K562 (cell line): Measurements from ENCODE around the gene STK11. TPM values are rescaled to one million over a fixed set of nuclear protein-coding genes. Genes with fewer than 3 reads are reported as not detected.

Experiments used
- ARNT ChIP-seq, 2 experiments: fragments of 450-650 bp; IDR thresholded peaks; 2 replicates each; pipeline ENCODE4 v1.6.1; 2016; ENCODE audit warnings: mild to moderate bottlenecking in 1 of 2
- CCNT2 ChIP-seq: IDR thresholded peaks from 2 replicates; pipeline ENCODE4 v1.6.1; 2011; ENCODE audit warnings: borderline replicate concordance, low read depth, mild to moderate bottlenecking, moderate library complexity, mixed read lengths, low read length; ENCODE audit not compliant: insufficient read length; ENCODE audit errors: extremely low read depth
- DIDO1 ChIP-seq: fragments of 450-650 bp; IDR thresholded peaks from 2 replicates; pipeline ENCODE4 v1.6.1; 2016; ENCODE audit warnings: low read depth, missing biosample characterization, missing genetic modification characterization
- GABPB1 ChIP-seq: sonication (generic); formaldehyde crosslinking; IDR thresholded peaks from 2 replicates; pipeline ENCODE4 v1.8.0; 2022; ENCODE audit warnings: mild to moderate bottlenecking, missing genetic modification reagents
- HDAC8 ChIP-seq: fragments of 450-650 bp; IDR thresholded peaks from 2 replicates; pipeline ENCODE4 v1.6.1; 2016; ENCODE audit warnings: mild to moderate bottlenecking, missing genetic modification characterization, moderate library complexity, missing compliant biosample characterization
- HMG20A ChIP-seq: fragments of 450-650 bp; formaldehyde crosslinking; conservative IDR thresholded peaks from 2 replicates; pipeline ENCODE4 v1.4.0; 2020; ENCODE audit warnings: mild to moderate bottlenecking, mixed read lengths
- KAT7 ChIP-seq: sonication (generic); formaldehyde crosslinking; IDR thresholded peaks from 2 replicates; pipeline ENCODE4 v1.8.0; 2022; ENCODE audit warnings: missing genetic modification reagents, mild to moderate bottlenecking, borderline replicate concordance
- KDM2B ChIP-seq: fragments of 250-450 bp; sonication (Bioruptor Pico); IDR thresholded peaks from 2 replicates; pipeline ENCODE4 v1.8.0; 2021; ENCODE audit warnings: mild to moderate bottlenecking, moderate library complexity
- MAFF ChIP-seq: IDR thresholded peaks from 2 replicates; pipeline ENCODE4 v1.6.1; 2012; ENCODE audit warnings: low read length, improper control_type of control experiment
- NBN ChIP-seq: fragments of 450-650 bp; IDR thresholded peaks from 2 replicates; pipeline ENCODE4 v1.6.1; 2016; ENCODE audit warnings: low read depth, mild to moderate bottlenecking
- ZNF184 ChIP-seq: sonication (generic); formaldehyde crosslinking; IDR thresholded peaks from 2 replicates; pipeline ENCODE4 v1.5.0; 2020; ENCODE audit warnings: missing genetic modification reagents
- ZNF347 ChIP-seq: fragments of 450-650 bp; formaldehyde crosslinking; IDR thresholded peaks from 2 replicates; pipeline ENCODE4 v1.4.0; 2020; ENCODE audit warnings: low read depth, mild to moderate bottlenecking, moderate library complexity
- ZNF57 ChIP-seq: fragments of 450-650 bp; formaldehyde crosslinking; IDR thresholded peaks from 2 replicates; pipeline ENCODE4 v1.4.0; 2020; ENCODE audit warnings: mild to moderate bottlenecking, moderate library complexity
- ZNF707 ChIP-seq: fragments of 250-450 bp; sonication (Bioruptor Pico); conservative IDR thresholded peaks from 2 replicates; pipeline ENCODE4 v1.8.0; 2022; ENCODE audit warnings: inconsistent platforms, mild to moderate bottlenecking, moderate library complexity
- ZNF764 ChIP-seq: fragments of 250-450 bp; sonication (Bioruptor Pico); IDR thresholded peaks from 2 replicates; pipeline ENCODE4 v1.4.0; 2020; ENCODE audit warnings: low read depth, mild to moderate bottlenecking, moderate library complexity
- polyA plus RNA-seq, 8 experiments: library from polyadenylated mRNA; depleted of rRNA in 4 of 8; stranded (reverse) in 5 of 8; unstranded in 3 of 8; fragments of >200 nt; fragmentation: Nextera tagmentation in 2 of 8; fragmentation: Illumina TruSeq in 1 of 8; extraction: Ambion mirVana in 2 of 8; extraction: Trizol in 1 of 8; gene quantifications; 2 replicates each; pipeline versions ENCODE4 v1.2.1 to v1.2.3, GENCODE V29; 2011 to 2014; ENCODE audit warnings: inconsistent platforms in 1 of 8, missing spikeins in 1 of 8
- total RNA-seq, 7 experiments: library from RNA; depleted of rRNA in 6 of 7; stranded (reverse); fragments of >200 nt in 6 of 7; fragmentation: Illumina TruSeq in 2 of 7; extraction: Trizol in 2 of 7; gene quantifications; 2 replicates each; pipeline versions ENCODE4 v1.2.1 to v1.2.3, GENCODE V29; 2011 to 2021; ENCODE audit warnings: low replicate concordance in 1 of 7
- TF ChIP-seq, protein P1 (sequence below): fragments of 450-650 bp; conservative IDR thresholded peaks from 2 replicates; pipeline ENCODE4 v1.6.1; 2016; ENCODE audit warnings: missing genetic modification characterization, low read depth, mild to moderate bottlenecking, control low read depth, missing compliant biosample characterization
- TF ChIP-seq, protein P2 (sequence below): fragments of 450-650 bp; IDR thresholded peaks from 2 replicates; pipeline ENCODE4 v1.6.1; 2017; ENCODE audit warnings: antibody characterized with exemption
- TF ChIP-seq, protein P3 (sequence below): IDR thresholded peaks from 2 replicates; pipeline ENCODE4 v1.6.1; 2016; ENCODE audit warnings: missing genetic modification characterization, missing compliant biosample characterization
- TF ChIP-seq, protein P4 (sequence below): IDR thresholded peaks from 2 replicates; pipeline ENCODE4 v1.6.1; 2011; ENCODE audit warnings: borderline replicate concordance, low read depth, mild to moderate bottlenecking, moderate library complexity, low read length; ENCODE audit not compliant: insufficient read depth, poor library complexity, severe bottlenecking
- TF ChIP-seq, protein P5 (sequence below): sonication (generic); formaldehyde crosslinking; IDR thresholded peaks from 2 replicates; pipeline ENCODE4 v1.8.1; 2023; ENCODE audit warnings: mild to moderate bottlenecking, missing genetic modification reagents

The STK11 gene
- total and polyA plus RNA-seq, 9 of the 15 experiments (the other 6 are each of a cell fraction or from before 2014, with no cell fraction given): 0.15 to 96.5 (median 31.7) TPM

DNA sequence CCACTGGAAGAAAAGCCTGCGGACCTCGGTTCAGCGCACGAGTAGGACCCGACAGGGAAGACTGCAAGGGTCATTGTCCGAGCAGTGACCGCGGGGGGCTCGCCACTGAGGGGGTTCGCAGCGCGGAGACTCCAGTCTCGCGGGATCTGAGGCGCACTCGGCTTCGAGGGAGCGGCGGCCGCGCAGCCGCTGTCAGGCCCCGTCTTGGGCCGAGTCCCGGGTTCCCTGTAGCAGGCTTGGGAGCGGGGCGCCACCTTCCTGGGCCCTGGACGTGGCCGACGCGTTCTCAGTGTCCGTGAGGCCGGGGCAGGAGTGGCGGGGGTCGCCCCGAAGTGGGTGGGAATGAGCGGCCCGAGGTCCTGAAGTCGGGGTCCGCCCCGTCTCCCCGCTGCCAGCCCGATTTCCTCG lies 69.3 kb downstream of the STK11 start (continued):
- TF ChIP-seq, protein P1, sequence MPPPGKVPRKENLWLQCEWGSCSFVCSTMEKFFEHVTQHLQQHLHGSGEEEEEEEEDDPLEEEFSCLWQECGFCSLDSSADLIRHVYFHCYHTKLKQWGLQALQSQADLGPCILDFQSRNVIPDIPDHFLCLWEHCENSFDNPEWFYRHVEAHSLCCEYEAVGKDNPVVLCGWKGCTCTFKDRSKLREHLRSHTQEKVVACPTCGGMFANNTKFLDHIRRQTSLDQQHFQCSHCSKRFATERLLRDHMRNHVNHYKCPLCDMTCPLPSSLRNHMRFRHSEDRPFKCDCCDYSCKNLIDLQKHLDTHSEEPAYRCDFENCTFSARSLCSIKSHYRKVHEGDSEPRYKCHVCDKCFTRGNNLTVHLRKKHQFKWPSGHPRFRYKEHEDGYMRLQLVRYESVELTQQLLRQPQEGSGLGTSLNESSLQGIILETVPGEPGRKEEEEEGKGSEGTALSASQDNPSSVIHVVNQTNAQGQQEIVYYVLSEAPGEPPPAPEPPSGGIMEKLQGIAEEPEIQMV (tag): no peak
- TF ChIP-seq ZNF764 (CRISPR knock-in tag) (peak; percentile 60), KDM2B (no peak), NBN (no peak), HDAC8 (peak; percentile 61; the same call in 1 of the 2 replicates), DIDO1 (tag) (no peak), ARNT (IDR thresholded peaks at IDR 0.05) (no peak), ZNF184 (CRISPR knock-in tag) (no peak), GABPB1 (CRISPR knock-in tag) (no peak), MAFF (no peak; the same call in 1 of the 2 replicates), CCNT2 (no peak), KAT7 (CRISPR knock-in tag) (peak; percentile 76; the same call in 1 of the 2 replicates), ZNF707 (no peak), ZNF57 (no peak), ZNF347 (CRISPR knock-in tag) (0 out of 2 replicates have a peak, but pooled peaks have one; percentile 25), HMG20A (CRISPR knock-in tag) (no peak)
- TF ChIP-seq, protein P2, sequence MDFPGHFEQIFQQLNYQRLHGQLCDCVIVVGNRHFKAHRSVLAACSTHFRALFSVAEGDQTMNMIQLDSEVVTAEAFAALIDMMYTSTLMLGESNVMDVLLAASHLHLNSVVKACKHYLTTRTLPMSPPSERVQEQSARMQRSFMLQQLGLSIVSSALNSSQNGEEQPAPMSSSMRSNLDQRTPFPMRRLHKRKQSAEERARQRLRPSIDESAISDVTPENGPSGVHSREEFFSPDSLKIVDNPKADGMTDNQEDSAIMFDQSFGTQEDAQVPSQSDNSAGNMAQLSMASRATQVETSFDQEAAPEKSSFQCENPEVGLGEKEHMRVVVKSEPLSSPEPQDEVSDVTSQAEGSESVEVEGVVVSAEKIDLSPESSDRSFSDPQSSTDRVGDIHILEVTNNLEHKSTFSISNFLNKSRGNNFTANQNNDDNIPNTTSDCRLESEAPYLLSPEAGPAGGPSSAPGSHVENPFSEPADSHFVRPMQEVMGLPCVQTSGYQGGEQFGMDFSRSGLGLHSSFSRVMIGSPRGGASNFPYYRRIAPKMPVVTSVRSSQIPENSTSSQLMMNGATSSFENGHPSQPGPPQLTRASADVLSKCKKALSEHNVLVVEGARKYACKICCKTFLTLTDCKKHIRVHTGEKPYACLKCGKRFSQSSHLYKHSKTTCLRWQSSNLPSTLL: no peak
- TF ChIP-seq, protein P3, sequence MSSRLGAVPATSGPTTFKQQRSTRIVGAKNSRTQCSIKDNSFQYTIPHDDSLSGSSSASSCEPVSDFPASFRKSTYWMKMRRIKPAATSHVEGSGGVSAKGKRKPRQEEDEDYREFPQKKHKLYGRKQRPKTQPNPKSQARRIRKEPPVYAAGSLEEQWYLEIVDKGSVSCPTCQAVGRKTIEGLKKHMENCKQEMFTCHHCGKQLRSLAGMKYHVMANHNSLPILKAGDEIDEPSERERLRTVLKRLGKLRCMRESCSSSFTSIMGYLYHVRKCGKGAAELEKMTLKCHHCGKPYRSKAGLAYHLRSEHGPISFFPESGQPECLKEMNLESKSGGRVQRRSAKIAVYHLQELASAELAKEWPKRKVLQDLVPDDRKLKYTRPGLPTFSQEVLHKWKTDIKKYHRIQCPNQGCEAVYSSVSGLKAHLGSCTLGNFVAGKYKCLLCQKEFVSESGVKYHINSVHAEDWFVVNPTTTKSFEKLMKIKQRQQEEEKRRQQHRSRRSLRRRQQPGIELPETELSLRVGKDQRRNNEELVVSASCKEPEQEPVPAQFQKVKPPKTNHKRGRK (tag): no peak
- TF ChIP-seq, protein P4, sequence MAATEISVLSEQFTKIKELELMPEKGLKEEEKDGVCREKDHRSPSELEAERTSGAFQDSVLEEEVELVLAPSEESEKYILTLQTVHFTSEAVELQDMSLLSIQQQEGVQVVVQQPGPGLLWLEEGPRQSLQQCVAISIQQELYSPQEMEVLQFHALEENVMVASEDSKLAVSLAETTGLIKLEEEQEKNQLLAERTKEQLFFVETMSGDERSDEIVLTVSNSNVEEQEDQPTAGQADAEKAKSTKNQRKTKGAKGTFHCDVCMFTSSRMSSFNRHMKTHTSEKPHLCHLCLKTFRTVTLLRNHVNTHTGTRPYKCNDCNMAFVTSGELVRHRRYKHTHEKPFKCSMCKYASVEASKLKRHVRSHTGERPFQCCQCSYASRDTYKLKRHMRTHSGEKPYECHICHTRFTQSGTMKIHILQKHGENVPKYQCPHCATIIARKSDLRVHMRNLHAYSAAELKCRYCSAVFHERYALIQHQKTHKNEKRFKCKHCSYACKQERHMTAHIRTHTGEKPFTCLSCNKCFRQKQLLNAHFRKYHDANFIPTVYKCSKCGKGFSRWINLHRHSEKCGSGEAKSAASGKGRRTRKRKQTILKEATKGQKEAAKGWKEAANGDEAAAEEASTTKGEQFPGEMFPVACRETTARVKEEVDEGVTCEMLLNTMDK: no peak
- TF ChIP-seq, protein P5, sequence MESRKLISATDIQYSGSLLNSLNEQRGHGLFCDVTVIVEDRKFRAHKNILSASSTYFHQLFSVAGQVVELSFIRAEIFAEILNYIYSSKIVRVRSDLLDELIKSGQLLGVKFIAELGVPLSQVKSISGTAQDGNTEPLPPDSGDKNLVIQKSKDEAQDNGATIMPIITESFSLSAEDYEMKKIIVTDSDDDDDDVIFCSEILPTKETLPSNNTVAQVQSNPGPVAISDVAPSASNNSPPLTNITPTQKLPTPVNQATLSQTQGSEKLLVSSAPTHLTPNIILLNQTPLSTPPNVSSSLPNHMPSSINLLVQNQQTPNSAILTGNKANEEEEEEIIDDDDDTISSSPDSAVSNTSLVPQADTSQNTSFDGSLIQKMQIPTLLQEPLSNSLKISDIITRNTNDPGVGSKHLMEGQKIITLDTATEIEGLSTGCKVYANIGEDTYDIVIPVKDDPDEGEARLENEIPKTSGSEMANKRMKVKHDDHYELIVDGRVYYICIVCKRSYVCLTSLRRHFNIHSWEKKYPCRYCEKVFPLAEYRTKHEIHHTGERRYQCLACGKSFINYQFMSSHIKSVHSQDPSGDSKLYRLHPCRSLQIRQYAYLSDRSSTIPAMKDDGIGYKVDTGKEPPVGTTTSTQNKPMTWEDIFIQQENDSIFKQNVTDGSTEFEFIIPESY (CRISPR knock-in tag): no peak
